GM12878 (cell line): ENCODE results near the gene NET1. TPM values are rescaled to one million over a fixed set of nuclear protein-coding genes. Genes with fewer than 3 reads are reported as not detected.

ENCODE experiments used
- ATAC-seq: fragments of 200-7000 bp; cut with Tn5 transposase; 3 replicates; pipeline ENCODE4 v1.9.1; 2020; ENCODE audit warnings: mild to moderate bottlenecking, moderate library complexity
- BruUV-seq: library from RNA; stranded (reverse); fragments of 400-500 nt; replicated peaks from 2 replicates; lab custom pipeline; 2021; lab: Mats Ljungman, UMichigan
- CTCF ChIA-PET: fragments of 300-600 bp; sonication (Branson Sonifier 250); formaldehyde crosslinking; extraction: SDS; loops from one replicate; lab custom pipeline; 2021; ENCODE audit warnings: inconsistent platforms; lab: Yijun Ruan, JAX
- POLR2A ChIA-PET: fragments of 350-600 bp; formaldehyde crosslinking; extraction: SDS; loops from one replicate; lab custom pipeline; 2021; ENCODE audit warnings: inconsistent platforms; lab: Charles Lee
- RAD21 ChIA-PET: fragments of 300-600 bp; sonication (Branson Sonifier 250); formaldehyde crosslinking; loops from one replicate; lab custom pipeline; 2023; ENCODE audit warnings: antibody characterized with exemption; ENCODE audit not compliant: unreplicated experiment; lab: Charles Lee
- SMC1A ChIA-PET: fragments of 300-600 bp; sonication (Branson Sonifier 250); formaldehyde crosslinking; loops from one replicate; lab custom pipeline; 2023; ENCODE audit not compliant: unreplicated experiment, uncharacterized antibody; lab: Charles Lee
- DNase-seq: peaks from one replicate; pipeline ENCODE4 v3.0.0-alpha.2; 2011; ENCODE audit warnings: low read depth, low spot score
- FAIRE-seq: peaks from 3 replicates; lab custom pipeline; 2011; peaks lifted over from hg19 to GRCh38; lab: Jason Lieb, UNC
- H2AFZ ChIP-seq: 2 replicates; pipeline ENCODE4 v1.6.0; 2011; ENCODE audit warnings: low read depth, low read length, control low read depth; ENCODE audit not compliant: control insufficient read depth
- H3K27ac ChIP-seq: 2 replicates; pipeline ENCODE4 v1.5.1; 2011; ENCODE audit warnings: control low read depth; ENCODE audit not compliant: control insufficient read depth, insufficient read depth
- H3K27me3 ChIP-seq, 2 experiments: replicated peaks in 1 of 2; 2 replicates each; pipeline versions ENCODE4 v1.6.0 to v1.6.1; 2011; ENCODE audit warnings: low read length in 1 of 2; ENCODE audit not compliant: control insufficient read depth in 2 of 2, insufficient read depth in 2 of 2
- H3K36me3 ChIP-seq, 2 experiments: 2 replicates each; pipeline ENCODE4 v1.5.1; 2011; ENCODE audit warnings: low read length in 1 of 2; ENCODE audit not compliant: control insufficient read depth in 2 of 2, insufficient read depth in 2 of 2
- H3K4me1 ChIP-seq: 2 replicates; pipeline ENCODE4 v1.6.1; 2011; ENCODE audit warnings: mild to moderate bottlenecking, low read length, moderate library complexity, mixed read lengths; ENCODE audit not compliant: control insufficient read depth, insufficient read depth
- H3K4me2 ChIP-seq: 2 replicates; pipeline ENCODE4 v1.6.0; 2011; ENCODE audit warnings: control low read depth; ENCODE audit not compliant: control insufficient read depth, insufficient read depth
- H3K4me3 ChIP-seq: fragments of 200-600 bp; sonication (generic); 2 replicates; pipeline ENCODE4 v1.5.1; 2016
- H3K79me2 ChIP-seq: 2 replicates; pipeline ENCODE4 v1.6.0; 2011; ENCODE audit warnings: low read length; ENCODE audit not compliant: control insufficient read depth, insufficient read depth
- H3K9ac ChIP-seq: 2 replicates; pipeline ENCODE4 v1.8.0; 2011; ENCODE audit warnings: low read length, control low read depth, mixed read lengths; ENCODE audit not compliant: control insufficient read depth, insufficient read depth
- H3K9me3 ChIP-seq: replicated peaks from 3 replicates; pipeline ENCODE4 v1.5.1; 2011; ENCODE audit warnings: mild to moderate bottlenecking, low read length; ENCODE audit not compliant: control insufficient read depth, insufficient read depth
- H4K20me1 ChIP-seq: 2 replicates; pipeline ENCODE4 v1.6.0; 2011; ENCODE audit not compliant: control insufficient read depth, insufficient read depth
- FOXM1 ChIP-seq: IDR thresholded peaks from 2 replicates; pipeline ENCODE4 v1.6.1; 2012; ENCODE audit warnings: low read depth, mild to moderate bottlenecking, inconsistent platforms, low read length, moderate library complexity
- MTA3 ChIP-seq: IDR thresholded peaks from 2 replicates; pipeline ENCODE4 v1.6.1; 2012; ENCODE audit warnings: low read length, inconsistent platforms, borderline replicate concordance
- NBN ChIP-seq: fragments of 450-650 bp; IDR thresholded peaks from 2 replicates; pipeline ENCODE4 v1.6.1; 2016
- NRF1 ChIP-seq: conservative IDR thresholded peaks from 2 replicates; pipeline ENCODE4 v1.6.1; 2011; ENCODE audit warnings: mild to moderate bottlenecking, low read depth, low read length, improper control_type of control experiment
- POLR2AphosphoS5 ChIP-seq: IDR thresholded peaks from 2 replicates; pipeline ENCODE4 v1.6.1; 2011; ENCODE audit warnings: mild to moderate bottlenecking, low read length, inconsistent platforms
- RELA ChIP-seq: fragments of 450-650 bp; IDR thresholded peaks from 2 replicates; pipeline ENCODE4 v1.8.0; 2014; ENCODE audit warnings: borderline replicate concordance; ENCODE audit not compliant: partially characterized antibody
- SRF ChIP-seq, 2 experiments: IDR thresholded peaks; 2 replicates each; pipeline ENCODE4 v1.6.1; 2011; ENCODE audit warnings: low read depth in 2 of 2, low read length in 2 of 2, mild to moderate bottlenecking in 1 of 2, moderate library complexity in 1 of 2
- TCF7 ChIP-seq: IDR thresholded peaks from 2 replicates; pipeline ENCODE4 v1.6.1; 2014; ENCODE audit warnings: antibody characterized with exemption, borderline replicate concordance
- WRNIP1 ChIP-seq: IDR thresholded peaks from 2 replicates; pipeline ENCODE4 v1.6.1; 2011; ENCODE audit warnings: low read depth, low read length, improper control_type of control experiment, borderline replicate concordance
- WGBS: methylation state at CpG from one replicate; pipeline ENCODE4 v1.1.6; 2016; ENCODE audit warnings: low lambda C conversion rate; ENCODE audit not compliant: insufficient replicate concordance, insufficient coverage; ENCODE audit errors: missing lambda C conversion rate; 5-methylcytosine and 5-hydroxymethylcytosine counted together
- in situ Hi-C: fragments of 300-500 bp; cut with MboI; formaldehyde crosslinking; loops from 9 replicates; pipeline ENCODE4 v1.14.3; 2018; ENCODE audit warnings: mixed read lengths
- intact Hi-C: fragments of 100-400 bp; cut with micrococcal nuclease; formaldehyde crosslinking; loops from one replicate; pipeline ENCODE4 v1.14.2; 2022; ENCODE audit not compliant: unreplicated experiment
- polyA plus RNA-seq, 11 experiments: library from polyadenylated mRNA; depleted of rRNA in 4 of 11; unstranded in 6 of 11; stranded (reverse) in 5 of 11; fragments of >200 nt; fragmentation: Nextera tagmentation in 4 of 11; fragmentation: Illumina TruSeq in 1 of 11; extraction: Ambion mirVana in 4 of 11; extraction: Trizol in 1 of 11; gene quantifications; 1 replicate in 1 of 11; 2 replicates in 10 of 11; pipeline versions ENCODE4 v1.2.1 to v1.2.3, GENCODE V29; 2011 to 2016; ENCODE audit warnings: inconsistent platforms in 2 of 11, missing spikeins in 2 of 11, low read depth in 1 of 11
- total RNA-seq, 4 experiments: library from RNA; depleted of rRNA in 3 of 4; stranded (reverse); fragments of >200 nt in 3 of 4; fragmentation: Illumina TruSeq in 1 of 4; extraction: Trizol in 1 of 4; gene quantifications; 2 replicates each; pipeline versions ENCODE4 v1.2.1 to v1.2.3, GENCODE V29; 2013 to 2021
- TF ChIP-seq, protein P1 (sequence below): fragments of 450-650 bp; IDR thresholded peaks from 2 replicates; pipeline ENCODE4 v1.6.1; 2017; ENCODE audit warnings: borderline replicate concordance
- TF ChIP-seq, protein P2 (sequence below): fragments of 450-650 bp; IDR thresholded peaks from 2 replicates; pipeline ENCODE4 v1.6.1; 2017; ENCODE audit warnings: mild to moderate bottlenecking, moderate library complexity
- TF ChIP-seq, protein P3 (sequence below): IDR thresholded peaks from 2 replicates; pipeline ENCODE4 v1.6.1; 2011; ENCODE audit warnings: low read depth, mild to moderate bottlenecking, low read length, moderate library complexity, borderline replicate concordance; ENCODE audit errors: extremely low read depth
- TF ChIP-seq, protein P4 (sequence below): fragments of 450-650 bp; IDR thresholded peaks from 2 replicates; pipeline ENCODE4 v1.6.1; 2017; ENCODE audit warnings: antibody characterized with exemption, mild to moderate bottlenecking, moderate library complexity

The NET1 gene
- total and polyA plus RNA-seq, 10 of the 15 experiments (the other 5 are each of a cell fraction or from before 2014, with no cell fraction given), result 6.5 to 22.7 (median 18.4) TPM

DNA sequence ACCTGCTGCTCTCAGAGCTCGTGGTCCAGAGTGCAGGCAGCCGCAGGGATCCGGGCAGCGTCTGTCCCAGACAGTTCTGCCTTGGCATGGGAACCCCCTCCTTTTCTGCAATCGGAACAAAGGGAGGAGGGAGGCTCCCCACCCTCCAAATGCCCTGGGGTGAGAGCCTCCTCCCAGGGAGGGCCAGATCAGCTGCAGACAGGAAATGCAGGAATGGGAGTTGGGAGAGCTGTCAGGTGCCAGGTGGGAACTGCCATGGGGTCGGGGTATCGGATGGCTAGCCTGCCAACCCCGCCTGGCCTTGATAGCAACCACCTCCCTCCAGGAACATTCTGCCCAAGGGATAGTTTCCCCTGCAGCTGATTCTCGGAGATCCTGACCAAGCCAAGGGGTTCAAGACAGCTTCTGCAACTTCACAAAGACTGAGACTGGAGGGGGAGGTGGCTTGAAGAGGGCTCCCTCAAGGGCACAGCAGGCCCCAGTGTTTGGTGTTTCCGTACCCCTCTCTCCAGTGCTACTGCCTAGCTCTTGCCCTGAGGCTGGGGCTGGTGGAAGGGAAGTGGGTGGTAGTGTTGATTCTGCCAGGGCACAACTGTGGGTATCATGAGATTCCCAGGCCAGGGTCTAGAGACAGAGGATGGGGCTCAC, 87.3 kb downstream of the NET1 start, which contains the start of gene CALML5 (continued):
- TF ChIP-seq, protein P1, sequence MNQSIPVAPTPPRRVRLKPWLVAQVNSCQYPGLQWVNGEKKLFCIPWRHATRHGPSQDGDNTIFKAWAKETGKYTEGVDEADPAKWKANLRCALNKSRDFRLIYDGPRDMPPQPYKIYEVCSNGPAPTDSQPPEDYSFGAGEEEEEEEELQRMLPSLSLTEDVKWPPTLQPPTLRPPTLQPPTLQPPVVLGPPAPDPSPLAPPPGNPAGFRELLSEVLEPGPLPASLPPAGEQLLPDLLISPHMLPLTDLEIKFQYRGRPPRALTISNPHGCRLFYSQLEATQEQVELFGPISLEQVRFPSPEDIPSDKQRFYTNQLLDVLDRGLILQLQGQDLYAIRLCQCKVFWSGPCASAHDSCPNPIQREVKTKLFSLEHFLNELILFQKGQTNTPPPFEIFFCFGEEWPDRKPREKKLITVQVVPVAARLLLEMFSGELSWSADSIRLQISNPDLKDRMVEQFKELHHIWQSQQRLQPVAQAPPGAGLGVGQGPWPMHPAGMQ, result no peak
- TF ChIP-seq, protein P2, sequence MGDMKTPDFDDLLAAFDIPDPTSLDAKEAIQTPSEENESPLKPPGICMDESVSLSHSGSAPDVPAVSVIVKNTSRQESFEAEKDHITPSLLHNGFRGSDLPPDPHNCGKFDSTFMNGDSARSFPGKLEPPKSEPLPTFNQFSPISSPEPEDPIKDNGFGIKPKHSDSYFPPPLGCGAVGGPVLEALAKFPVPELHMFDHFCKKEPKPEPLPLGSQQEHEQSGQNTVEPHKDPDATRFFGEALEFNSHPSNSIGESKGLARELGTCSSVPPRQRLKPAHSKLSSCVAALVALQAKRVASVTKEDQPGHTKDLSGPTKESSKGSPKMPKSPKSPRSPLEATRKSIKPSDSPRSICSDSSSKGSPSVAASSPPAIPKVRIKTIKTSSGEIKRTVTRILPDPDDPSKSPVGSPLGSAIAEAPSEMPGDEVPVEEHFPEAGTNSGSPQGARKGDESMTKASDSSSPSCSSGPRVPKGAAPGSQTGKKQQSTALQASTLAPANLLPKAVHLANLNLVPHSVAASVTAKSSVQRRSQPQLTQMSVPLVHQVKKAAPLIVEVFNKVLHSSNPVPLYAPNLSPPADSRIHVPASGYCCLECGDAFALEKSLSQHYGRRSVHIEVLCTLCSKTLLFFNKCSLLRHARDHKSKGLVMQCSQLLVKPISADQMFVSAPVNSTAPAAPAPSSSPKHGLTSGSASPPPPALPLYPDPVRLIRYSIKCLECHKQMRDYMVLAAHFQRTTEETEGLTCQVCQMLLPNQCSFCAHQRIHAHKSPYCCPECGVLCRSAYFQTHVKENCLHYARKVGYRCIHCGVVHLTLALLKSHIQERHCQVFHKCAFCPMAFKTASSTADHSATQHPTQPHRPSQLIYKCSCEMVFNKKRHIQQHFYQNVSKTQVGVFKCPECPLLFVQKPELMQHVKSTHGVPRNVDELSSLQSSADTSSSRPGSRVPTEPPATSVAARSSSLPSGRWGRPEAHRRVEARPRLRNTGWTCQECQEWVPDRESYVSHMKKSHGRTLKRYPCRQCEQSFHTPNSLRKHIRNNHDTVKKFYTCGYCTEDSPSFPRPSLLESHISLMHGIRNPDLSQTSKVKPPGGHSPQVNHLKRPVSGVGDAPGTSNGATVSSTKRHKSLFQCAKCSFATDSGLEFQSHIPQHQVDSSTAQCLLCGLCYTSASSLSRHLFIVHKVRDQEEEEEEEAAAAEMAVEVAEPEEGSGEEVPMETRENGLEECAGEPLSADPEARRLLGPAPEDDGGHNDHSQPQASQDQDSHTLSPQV, result no peak

DNA sequence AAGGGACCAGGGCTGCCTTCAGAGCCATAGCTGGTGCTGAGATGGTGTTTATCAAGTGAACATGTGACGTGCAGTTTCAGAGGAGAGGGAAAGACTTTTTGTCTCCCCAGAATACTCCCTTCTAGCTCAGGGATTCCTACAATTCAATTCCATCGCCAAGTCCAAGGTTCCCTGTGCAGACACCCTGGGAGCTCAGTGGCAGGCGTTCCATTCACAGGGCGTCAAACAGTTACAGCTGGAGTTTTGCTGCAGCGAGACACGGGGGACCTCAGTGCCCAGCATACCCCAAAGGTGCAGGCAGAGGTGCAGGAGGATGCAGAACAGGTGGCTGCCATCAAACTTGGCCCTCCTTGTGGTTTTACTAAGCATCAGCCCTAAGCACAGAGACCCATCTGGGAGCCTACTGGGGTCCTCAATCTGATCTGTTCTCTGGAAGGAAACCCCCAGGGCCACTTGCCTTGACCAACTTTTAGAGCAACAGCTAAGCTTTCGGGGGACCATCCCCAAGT, 87.9 kb downstream of the NET1 start:
- CTCF ChIA-PET, result no interaction called here
- intact Hi-C loops, result no loop called here
- POLR2A ChIA-PET, result no interaction called here
- WGBS, result 32% methylated on average over 7 of the region's 7 CpGs
- in situ Hi-C loops, result no loop called here
- Histone ChIP-seq H3K79me2 (no peaks in the 10 kb centered on the region), H3K9me3 (no peaks in the 10 kb centered on the region), H3K27me3 (peaks cover 0 to 2% of the 10 kb centered on the region in 2 experiments; a peak in 3 of 4 replicates), H2AFZ (no peak overlapping the region), H3K4me1 (no peaks in the 10 kb centered on the region), H3K27ac (no peak overlapping the region), H4K20me1 (no peaks in the 10 kb centered on the region), H3K9ac (no peak overlapping the region), H3K4me2 (no peak overlapping the region), H3K4me3 (no peak overlapping the region), H3K36me3 (no peaks in the 10 kb centered on the region)
- SMC1A ChIA-PET, result no interaction called here
- FAIRE-seq, result no peak
- no TSS peak for BruUV-seq
- ATAC-seq, result no peak
- RAD21 ChIA-PET, result interaction anchor here (1.9 kb wide), 1 partner anchor 123 kb away, joined by 8 read pairs; no protein-coding TSS in a partner anchor
- DNase-seq, result no peak
- TF ChIP-seq SRF (IDR thresholded peaks at IDR 0.05; ENCODE audit: low read depth in 2 of 2, low read length in 2 of 2) (no peak), RELA (no peak), MTA3 (no peak), TCF7 (no peak), NBN (no peak), POLR2AphosphoS5 (no peak), FOXM1 (no peak), WRNIP1 (no peak), NRF1 (no peak)
- TF ChIP-seq, protein P3, sequence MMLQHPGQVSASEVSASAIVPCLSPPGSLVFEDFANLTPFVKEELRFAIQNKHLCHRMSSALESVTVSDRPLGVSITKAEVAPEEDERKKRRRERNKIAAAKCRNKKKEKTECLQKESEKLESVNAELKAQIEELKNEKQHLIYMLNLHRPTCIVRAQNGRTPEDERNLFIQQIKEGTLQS, result no peak
- TF ChIP-seq, protein P4, sequence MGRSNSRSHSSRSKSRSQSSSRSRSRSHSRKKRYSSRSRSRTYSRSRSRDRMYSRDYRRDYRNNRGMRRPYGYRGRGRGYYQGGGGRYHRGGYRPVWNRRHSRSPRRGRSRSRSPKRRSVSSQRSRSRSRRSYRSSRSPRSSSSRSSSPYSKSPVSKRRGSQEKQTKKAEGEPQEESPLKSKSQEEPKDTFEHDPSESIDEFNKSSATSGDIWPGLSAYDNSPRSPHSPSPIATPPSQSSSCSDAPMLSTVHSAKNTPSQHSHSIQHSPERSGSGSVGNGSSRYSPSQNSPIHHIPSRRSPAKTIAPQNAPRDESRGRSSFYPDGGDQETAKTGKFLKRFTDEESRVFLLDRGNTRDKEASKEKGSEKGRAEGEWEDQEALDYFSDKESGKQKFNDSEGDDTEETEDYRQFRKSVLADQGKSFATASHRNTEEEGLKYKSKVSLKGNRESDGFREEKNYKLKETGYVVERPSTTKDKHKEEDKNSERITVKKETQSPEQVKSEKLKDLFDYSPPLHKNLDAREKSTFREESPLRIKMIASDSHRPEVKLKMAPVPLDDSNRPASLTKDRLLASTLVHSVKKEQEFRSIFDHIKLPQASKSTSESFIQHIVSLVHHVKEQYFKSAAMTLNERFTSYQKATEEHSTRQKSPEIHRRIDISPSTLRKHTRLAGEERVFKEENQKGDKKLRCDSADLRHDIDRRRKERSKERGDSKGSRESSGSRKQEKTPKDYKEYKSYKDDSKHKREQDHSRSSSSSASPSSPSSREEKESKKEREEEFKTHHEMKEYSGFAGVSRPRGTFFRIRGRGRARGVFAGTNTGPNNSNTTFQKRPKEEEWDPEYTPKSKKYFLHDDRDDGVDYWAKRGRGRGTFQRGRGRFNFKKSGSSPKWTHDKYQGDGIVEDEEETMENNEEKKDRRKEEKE, result no peak
